ENCODE data around the gene UXS1. TPM values are rescaled to one million over a fixed set of nuclear protein-coding genes. Genes with fewer than 3 reads are reported as not detected.

Gene UXS1
- polyA plus RNA-seq, 4 donors: 5.1 to 45.4 (median 10.9) TPM

- FAIRE-seq: no peak
- Histone ChIP-seq H3K27me3 (ENCODE audit: control insufficient read depth in 3 of 3, insufficient read depth in 3 of 3, low read length in 3 of 3) (peaks cover 0 to 25% (median 17%) of the 10 kb centered on the region in 3 donors), H3K36me3 (ENCODE audit: control insufficient read depth in 3 of 3, insufficient read depth in 2 of 3, low read depth in 1 of 3, low read length in 3 of 3) (no peaks in the 10 kb centered on the region), H3K4me1 (ENCODE audit: control insufficient read depth in 3 of 3, insufficient read depth in 2 of 3, low read depth in 1 of 3, low read length in 2 of 3) (peaks cover 0 to 4% (median 0%) of the 10 kb centered on the region in 3 donors), H3K27ac (ENCODE audit: low read depth in 1 of 3, low read length in 2 of 3) (no peak overlapping the region), H3K4me3 (ENCODE audit: low read depth in 1 of 3, low read length in 3 of 3) (no peak overlapping the region), H3K9me3 (ENCODE audit: control insufficient read depth in 2 of 2, insufficient read depth in 1 of 2, low read depth in 1 of 2, low read length in 1 of 2) (peaks cover 0 to 2% of the 10 kb centered on the region in 2 donors)
- 70 to 80% (median 72%) methylated on average over 5 of the region's 5 CpGs for WGBS, 3 donors
- DNase-seq: no peak
These were observed 130.9 kb downstream of the UXS1 start for GRCh38 chr2:106063181-106063580.

GRCh38 chr2:106062627-106063026 is 131.5 kb downstream of the UXS1 start:
- Histone ChIP-seq H3K27ac (ENCODE audit: low read depth in 1 of 3, low read length in 2 of 3) (no peak overlapping the region), H3K4me1 (ENCODE audit: control insufficient read depth in 3 of 3, insufficient read depth in 2 of 3, low read depth in 1 of 3, low read length in 2 of 3) (peaks cover 0 to 4% (median 0%) of the 10 kb centered on the region in 3 donors), H3K27me3 (ENCODE audit: control insufficient read depth in 3 of 3, insufficient read depth in 3 of 3, low read length in 3 of 3) (peaks cover 0 to 25% (median 17%) of the 10 kb centered on the region in 3 donors), H3K9me3 (ENCODE audit: control insufficient read depth in 2 of 2, insufficient read depth in 1 of 2, low read depth in 1 of 2, low read length in 1 of 2) (peaks cover 0 to 2% of the 10 kb centered on the region in 2 donors), H3K4me3 (ENCODE audit: low read depth in 1 of 3, low read length in 3 of 3) (no peak overlapping the region), H3K36me3 (ENCODE audit: control insufficient read depth in 3 of 3, insufficient read depth in 2 of 3, low read depth in 1 of 3, low read length in 3 of 3) (no peaks in the 10 kb centered on the region)
- no peak for FAIRE-seq
- DNase-seq: no peak
- 84 to 85% (median 84%) methylated on average over 5 of the region's 5 CpGs for WGBS, 3 donors

- H3K4me1 ChIP-seq (ENCODE audit: control insufficient read depth in 3 of 3, insufficient read depth in 2 of 3, low read depth in 1 of 3, low read length in 2 of 3): peaks cover 0 to 4% (median 0%) of the 10 kb centered on the region in 3 donors
- no peak overlapping the region for H3K4me3 ChIP-seq (ENCODE audit: low read depth in 1 of 3, low read length in 3 of 3)
- WGBS, 3 donors: 79 to 82% (median 82%) methylated on average over 9 of the region's 9 CpGs
- DNase-seq: no peak
- no peak overlapping the region for H3K27ac ChIP-seq (ENCODE audit: low read depth in 1 of 3, low read length in 2 of 3)
- peaks cover 0 to 25% (median 17%) of the 10 kb centered on the region in 3 donors for H3K27me3 ChIP-seq (ENCODE audit: control insufficient read depth in 3 of 3, insufficient read depth in 3 of 3, low read length in 3 of 3)
- peaks cover 0 to 2% of the 10 kb centered on the region in 2 donors for H3K9me3 ChIP-seq (ENCODE audit: control insufficient read depth in 2 of 2, insufficient read depth in 1 of 2, low read depth in 1 of 2, low read length in 1 of 2)
- no peaks in the 10 kb centered on the region for H3K36me3 ChIP-seq (ENCODE audit: control insufficient read depth in 3 of 3, insufficient read depth in 2 of 3, low read depth in 1 of 3, low read length in 3 of 3)
- FAIRE-seq: no peak
These were observed 132.3 kb downstream of the UXS1 start for GRCh38 chr2:106061611-106062349.

GRCh38 chr2:106059416-106060065 is 134.6 kb downstream of the UXS1 start:
- WGBS, 3 donors: 70 to 88% (median 87%) methylated on average over 6 of the region's 6 CpGs
- H3K27me3 ChIP-seq (ENCODE audit: control insufficient read depth in 3 of 3, insufficient read depth in 3 of 3, low read length in 3 of 3): peaks cover 0 to 5% (median 0%) of the 10 kb centered on the region in 3 donors
- H3K36me3 ChIP-seq (ENCODE audit: control insufficient read depth in 3 of 3, insufficient read depth in 2 of 3, low read depth in 1 of 3, low read length in 3 of 3): no peaks in the 10 kb centered on the region
- DNase-seq: no peak
- FAIRE-seq: no peak
- no peak overlapping the region for H3K4me3 ChIP-seq (ENCODE audit: low read depth in 1 of 3, low read length in 3 of 3)
- H3K9me3 ChIP-seq (ENCODE audit: control insufficient read depth in 2 of 2, insufficient read depth in 1 of 2, low read depth in 1 of 2, low read length in 1 of 2): peaks cover 0 to 2% of the 10 kb centered on the region in 2 donors
- no peak overlapping the region for H3K27ac ChIP-seq (ENCODE audit: low read depth in 1 of 3, low read length in 2 of 3)
- no peaks in the 10 kb centered on the region for H3K4me1 ChIP-seq (ENCODE audit: control insufficient read depth in 3 of 3, insufficient read depth in 2 of 3, low read depth in 1 of 3, low read length in 2 of 3)

- Histone ChIP-seq H3K36me3 (ENCODE audit: control insufficient read depth in 3 of 3, insufficient read depth in 2 of 3, low read depth in 1 of 3, low read length in 3 of 3) (no peaks in the 10 kb centered on the region), H3K27me3 (ENCODE audit: control insufficient read depth in 3 of 3, insufficient read depth in 3 of 3, low read length in 3 of 3) (peaks cover 0 to 2% (median 0%) of the 10 kb centered on the region in 3 donors), H3K27ac (ENCODE audit: low read depth in 1 of 3, low read length in 2 of 3) (no peak overlapping the region), H3K4me1 (ENCODE audit: control insufficient read depth in 3 of 3, insufficient read depth in 2 of 3, low read depth in 1 of 3, low read length in 2 of 3) (no peaks in the 10 kb centered on the region), H3K4me3 (ENCODE audit: low read depth in 1 of 3, low read length in 3 of 3) (no peak overlapping the region), H3K9me3 (ENCODE audit: control insufficient read depth in 2 of 2, insufficient read depth in 1 of 2, low read depth in 1 of 2, low read length in 1 of 2) (peaks cover 0 to 2% of the 10 kb centered on the region in 2 donors)
- DNase-seq (no peak), FAIRE-seq (no peak)
- WGBS, 3 donors: 74 to 86% (median 75%) methylated on average over 4 of the region's 4 CpGs
These were observed 135.5 kb downstream of the UXS1 start for GRCh38 chr2:106058469-106059137.

- 64 to 74% (median 67%) methylated on average over 4 of the region's 4 CpGs for WGBS, 3 donors
- Histone ChIP-seq H3K36me3 (ENCODE audit: control insufficient read depth in 3 of 3, insufficient read depth in 2 of 3, low read depth in 1 of 3, low read length in 3 of 3) (no peaks in the 10 kb centered on the region), H3K4me1 (ENCODE audit: control insufficient read depth in 3 of 3, insufficient read depth in 2 of 3, low read depth in 1 of 3, low read length in 2 of 3) (no peaks in the 10 kb centered on the region), H3K27me3 (ENCODE audit: control insufficient read depth in 3 of 3, insufficient read depth in 3 of 3, low read length in 3 of 3) (no peaks in the 10 kb centered on the region), H3K9me3 (ENCODE audit: control insufficient read depth in 2 of 2, insufficient read depth in 1 of 2, low read depth in 1 of 2, low read length in 1 of 2) (peaks cover 0 to 2% of the 10 kb centered on the region in 2 donors), H3K4me3 (ENCODE audit: low read depth in 1 of 3, low read length in 3 of 3) (no peak overlapping the region), H3K27ac (ENCODE audit: low read depth in 1 of 3, low read length in 2 of 3) (no peak overlapping the region)
- DNase-seq (no peak), FAIRE-seq (no peak)
These were observed 136.9 kb downstream of the UXS1 start for GRCh38 chr2:106057206-106057605.

GRCh38 chr2:106054880-106055655 is 139.0 kb downstream of the UXS1 start:
- no peak for FAIRE-seq
- Histone ChIP-seq H3K27me3 (ENCODE audit: control insufficient read depth in 3 of 3, insufficient read depth in 3 of 3, low read length in 3 of 3) (no peaks in the 10 kb centered on the region), H3K36me3 (ENCODE audit: control insufficient read depth in 3 of 3, insufficient read depth in 2 of 3, low read depth in 1 of 3, low read length in 3 of 3) (no peaks in the 10 kb centered on the region), H3K4me1 (ENCODE audit: control insufficient read depth in 3 of 3, insufficient read depth in 2 of 3, low read depth in 1 of 3, low read length in 2 of 3) (no peaks in the 10 kb centered on the region), H3K4me3 (ENCODE audit: low read depth in 1 of 3, low read length in 3 of 3) (no peak overlapping the region), H3K27ac (ENCODE audit: low read depth in 1 of 3, low read length in 2 of 3) (no peak overlapping the region), H3K9me3 (ENCODE audit: control insufficient read depth in 2 of 2, insufficient read depth in 1 of 2, low read depth in 1 of 2, low read length in 1 of 2) (no peaks in the 10 kb centered on the region)
- WGBS, 3 donors: 83 to 86% (median 84%) methylated on average over 12 of the region's 12 CpGs
- DNase-seq: no peak

- H3K4me3 ChIP-seq (ENCODE audit: low read depth in 1 of 3, low read length in 3 of 3): no peak overlapping the region
- H3K27ac ChIP-seq (ENCODE audit: low read depth in 1 of 3, low read length in 2 of 3): no peak overlapping the region
- H3K36me3 ChIP-seq (ENCODE audit: control insufficient read depth in 3 of 3, insufficient read depth in 2 of 3, low read depth in 1 of 3, low read length in 3 of 3): no peaks in the 10 kb centered on the region
- H3K4me1 ChIP-seq (ENCODE audit: control insufficient read depth in 3 of 3, insufficient read depth in 2 of 3, low read depth in 1 of 3, low read length in 2 of 3): no peaks in the 10 kb centered on the region
- H3K27me3 ChIP-seq (ENCODE audit: control insufficient read depth in 3 of 3, insufficient read depth in 3 of 3, low read length in 3 of 3): no peaks in the 10 kb centered on the region
- H3K9me3 ChIP-seq (ENCODE audit: control insufficient read depth in 2 of 2, insufficient read depth in 1 of 2, low read depth in 1 of 2, low read length in 1 of 2): no peaks in the 10 kb centered on the region
- DNase-seq (no peak), FAIRE-seq (no peak)
- WGBS, 3 donors: 89 to 92% (median 90%) methylated on average over 9 of the region's 9 CpGs
These were observed 139.8 kb downstream of the UXS1 start for GRCh38 chr2:106054321-106054720.

Measured in small intestine (tissue), 7 donors.